ENCODE results near the gene CHPT1.
"Not testable (repeated sequence)": the region's sequence is repeated elsewhere in the genome, so short reads cannot be mapped to it uniquely, and the experiment has no call there.

CHPT1 gene

DNA sequence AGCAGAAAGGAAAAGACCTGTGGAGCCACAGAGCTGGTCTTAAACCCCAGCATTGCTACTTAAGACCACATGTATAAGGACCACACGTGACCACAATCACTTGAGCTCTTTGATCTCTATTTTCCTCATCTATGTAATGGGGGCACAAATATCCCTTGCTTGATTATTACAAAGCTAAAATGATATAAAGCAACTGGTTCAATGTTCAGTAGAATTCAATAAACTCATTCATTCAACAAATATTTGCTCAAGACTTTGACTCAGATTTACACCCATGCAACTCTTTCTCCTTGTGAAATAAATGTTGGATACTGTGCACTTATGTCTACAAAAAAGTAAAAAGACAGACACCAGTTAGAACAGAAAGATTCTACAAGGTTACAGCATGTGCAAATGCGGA is 21.9 kb upstream of the CHPT1 start:
- Mint-ChIP-seq H3K36me3 (ENCODE audit: low read depth) (no peaks in the 10 kb centered on the region), H3K4me3 (no peak overlapping the region), H3K27ac (no peak overlapping the region), H3K4me1 (no peaks in the 10 kb centered on the region), H3K27me3 (ENCODE audit: low read depth, poor library complexity) (peaks cover 12% of the 10 kb centered on the region), H3K9me3 (no peaks in the 10 kb centered on the region)
- TF ChIP-seq, protein P1, sequence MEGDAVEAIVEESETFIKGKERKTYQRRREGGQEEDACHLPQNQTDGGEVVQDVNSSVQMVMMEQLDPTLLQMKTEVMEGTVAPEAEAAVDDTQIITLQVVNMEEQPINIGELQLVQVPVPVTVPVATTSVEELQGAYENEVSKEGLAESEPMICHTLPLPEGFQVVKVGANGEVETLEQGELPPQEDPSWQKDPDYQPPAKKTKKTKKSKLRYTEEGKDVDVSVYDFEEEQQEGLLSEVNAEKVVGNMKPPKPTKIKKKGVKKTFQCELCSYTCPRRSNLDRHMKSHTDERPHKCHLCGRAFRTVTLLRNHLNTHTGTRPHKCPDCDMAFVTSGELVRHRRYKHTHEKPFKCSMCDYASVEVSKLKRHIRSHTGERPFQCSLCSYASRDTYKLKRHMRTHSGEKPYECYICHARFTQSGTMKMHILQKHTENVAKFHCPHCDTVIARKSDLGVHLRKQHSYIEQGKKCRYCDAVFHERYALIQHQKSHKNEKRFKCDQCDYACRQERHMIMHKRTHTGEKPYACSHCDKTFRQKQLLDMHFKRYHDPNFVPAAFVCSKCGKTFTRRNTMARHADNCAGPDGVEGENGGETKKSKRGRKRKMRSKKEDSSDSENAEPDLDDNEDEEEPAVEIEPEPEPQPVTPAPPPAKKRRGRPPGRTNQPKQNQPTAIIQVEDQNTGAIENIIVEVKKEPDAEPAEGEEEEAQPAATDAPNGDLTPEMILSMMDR (IDR thresholded peaks at IDR 0.05) = no peak
- no peak for DNase-seq

DNA sequence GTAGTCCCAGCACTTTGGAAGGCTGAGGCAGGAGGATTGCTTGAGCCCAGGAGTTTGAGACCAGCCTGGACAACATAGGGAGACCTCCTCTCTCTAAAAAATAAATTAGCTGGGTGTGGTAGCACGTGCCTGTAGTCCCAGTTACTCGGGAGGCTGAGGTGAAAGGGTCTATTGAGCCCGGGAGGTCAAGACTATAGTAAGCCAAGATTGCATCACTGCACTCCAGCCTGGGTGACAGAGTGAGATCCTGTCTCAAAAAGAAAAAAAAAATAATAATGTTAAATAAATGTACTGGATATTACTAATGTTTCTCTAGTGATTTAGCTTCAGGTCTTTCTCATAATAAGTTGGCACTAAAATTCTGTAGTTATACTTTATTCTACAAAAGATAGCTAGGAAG is 20.9 kb upstream of the CHPT1 start:
- H3K27ac Mint-ChIP-seq; H3K4me1 Mint-ChIP-seq; H3K36me3 Mint-ChIP-seq (ENCODE audit: low read depth); H3K27me3 Mint-ChIP-seq (ENCODE audit: low read depth, poor library complexity); DNase-seq; H3K9me3 Mint-ChIP-seq; H3K4me3 Mint-ChIP-seq: not testable (repeated sequence)

DNA sequence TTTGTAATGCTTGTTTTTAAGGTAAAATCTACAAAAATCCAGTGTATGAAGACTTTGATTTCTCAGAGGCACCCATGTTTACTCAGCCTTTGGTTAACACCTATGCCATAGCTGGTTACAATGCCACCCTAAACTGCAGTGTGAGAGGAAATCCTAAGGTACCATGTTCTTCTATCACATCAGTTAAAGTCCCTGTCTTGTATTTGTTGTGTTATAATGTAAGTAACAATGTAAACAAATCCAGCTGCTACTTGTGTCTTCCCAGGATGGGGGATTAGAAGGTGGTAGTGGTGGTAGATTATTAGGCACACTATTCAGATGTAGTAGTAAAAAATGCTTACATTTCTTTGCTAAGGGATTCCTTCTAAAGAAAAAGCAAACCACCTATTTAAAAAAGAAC is 19.4 kb upstream of the CHPT1 start:
- H3K4me1 Mint-ChIP-seq = no peaks in the 10 kb centered on the region
- H3K27ac Mint-ChIP-seq = no peak overlapping the region
- TF ChIP-seq, protein P1 (IDR thresholded peaks at IDR 0.05) = no peak
- no peaks in the 10 kb centered on the region for H3K36me3 Mint-ChIP-seq (ENCODE audit: low read depth)
- H3K4me3 Mint-ChIP-seq = no peak overlapping the region
- DNase-seq = no peak
- H3K9me3 Mint-ChIP-seq = no peaks in the 10 kb centered on the region
- H3K27me3 Mint-ChIP-seq (ENCODE audit: low read depth, poor library complexity) = peaks cover 5% of the 10 kb centered on the region

DNA sequence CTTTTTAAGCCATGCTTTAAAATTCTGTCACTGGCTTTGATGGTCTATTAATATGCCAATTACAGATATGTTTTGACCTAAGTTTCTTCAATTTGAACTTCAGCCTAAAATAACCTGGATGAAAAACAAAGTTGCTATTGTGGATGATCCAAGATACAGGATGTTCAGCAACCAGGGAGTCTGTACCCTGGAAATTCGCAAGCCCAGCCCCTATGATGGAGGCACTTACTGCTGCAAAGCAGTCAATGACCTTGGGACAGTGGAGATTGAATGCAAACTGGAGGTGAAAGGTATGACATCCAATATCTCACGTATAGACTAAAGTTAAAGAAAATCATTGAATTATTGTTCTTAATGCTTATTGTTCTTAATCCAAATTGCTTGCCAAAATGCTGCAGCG is 17.2 kb upstream of the CHPT1 start:
- Mint-ChIP-seq H3K4me1 (no peaks in the 10 kb centered on the region), H3K4me3 (no peak overlapping the region), H3K27me3 (ENCODE audit: low read depth, poor library complexity) (peaks cover 5% of the 10 kb centered on the region), H3K36me3 (ENCODE audit: low read depth) (no peaks in the 10 kb centered on the region), H3K27ac (no peak overlapping the region), H3K9me3 (no peaks in the 10 kb centered on the region)
- no peak for DNase-seq
- TF ChIP-seq, protein P1 (IDR thresholded peaks at IDR 0.05) = no peak

DNA sequence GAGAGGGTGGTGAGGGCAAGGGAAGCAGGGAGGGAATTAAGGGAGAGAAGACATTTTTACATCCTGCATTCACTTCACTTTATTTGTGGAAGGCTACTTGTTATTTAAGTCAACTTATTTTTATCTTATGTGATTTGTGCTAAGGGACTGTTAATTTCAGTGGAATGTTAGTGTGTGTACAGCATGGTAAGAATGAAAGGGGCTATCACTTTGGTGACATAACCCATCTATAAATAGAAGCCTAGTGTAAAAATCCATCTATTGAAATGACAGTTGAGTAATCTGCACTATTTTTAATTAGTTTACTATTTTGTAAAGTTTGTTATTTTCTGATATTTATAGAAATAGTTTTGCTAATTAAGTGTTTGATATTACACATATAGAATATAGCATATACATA is 16.8 kb upstream of the CHPT1 start:
- Mint-ChIP-seq H3K27me3 (ENCODE audit: low read depth, poor library complexity) (peaks cover 4% of the 10 kb centered on the region), H3K27ac (no peak overlapping the region), H3K36me3 (ENCODE audit: low read depth) (no peaks in the 10 kb centered on the region), H3K4me3 (no peak overlapping the region), H3K9me3 (no peaks in the 10 kb centered on the region), H3K4me1 (no peaks in the 10 kb centered on the region)
- TF ChIP-seq, protein P1 (IDR thresholded peaks at IDR 0.05) = no peak
- DNase-seq = no peak

DNA sequence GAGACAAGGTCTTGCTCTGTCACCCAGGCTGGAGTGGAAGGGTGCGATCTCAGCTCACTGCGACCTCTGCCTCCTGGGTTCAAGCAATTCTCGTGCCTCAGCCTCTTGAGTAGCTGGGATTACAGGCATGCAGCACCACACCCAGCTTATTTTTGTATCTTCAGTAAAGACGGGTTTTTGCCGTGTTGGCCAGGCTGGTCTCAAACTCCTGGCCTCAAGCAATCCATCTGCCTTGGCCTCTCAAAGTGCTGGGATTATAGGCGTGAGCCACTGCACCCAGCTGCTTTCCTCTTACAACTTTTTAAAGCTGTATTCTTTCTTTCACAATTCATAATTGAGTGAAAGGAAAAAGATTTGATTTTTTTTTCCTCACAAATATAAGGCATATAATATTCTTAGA is 15.8 kb upstream of the CHPT1 start:
- not testable (repeated sequence) for H3K4me3 Mint-ChIP-seq; H3K36me3 Mint-ChIP-seq (ENCODE audit: low read depth); H3K27ac Mint-ChIP-seq; H3K4me1 Mint-ChIP-seq; H3K27me3 Mint-ChIP-seq (ENCODE audit: low read depth, poor library complexity); H3K9me3 Mint-ChIP-seq; DNase-seq

DNA sequence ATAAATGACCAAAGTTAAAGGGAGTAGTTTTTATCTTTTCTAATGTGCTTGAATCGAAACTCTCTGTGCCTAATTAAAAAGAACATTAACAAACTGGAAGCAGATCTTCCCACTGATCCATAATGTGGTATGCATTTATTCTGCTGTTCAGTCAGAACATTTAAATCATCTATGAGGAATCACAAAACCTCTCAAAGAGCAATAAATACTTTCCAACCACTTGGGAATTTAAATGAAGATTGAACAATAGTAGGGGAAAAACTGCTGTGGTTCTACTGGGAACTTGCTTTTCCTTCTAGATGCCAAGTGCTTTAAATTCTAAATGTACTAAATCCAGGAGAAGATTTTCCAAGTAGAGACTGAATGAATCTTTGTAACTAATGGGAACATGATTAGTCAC is 12.3 kb upstream of the CHPT1 start:
- no peak overlapping the region for H3K4me3 Mint-ChIP-seq
- no peaks in the 10 kb centered on the region for H3K36me3 Mint-ChIP-seq (ENCODE audit: low read depth)
- TF ChIP-seq, protein P1 (IDR thresholded peaks at IDR 0.05) = no peak
- no peak overlapping the region for H3K27ac Mint-ChIP-seq
- H3K4me1 Mint-ChIP-seq = no peaks in the 10 kb centered on the region
- H3K27me3 Mint-ChIP-seq (ENCODE audit: low read depth, poor library complexity) = peaks cover 14% of the 10 kb centered on the region
- H3K9me3 Mint-ChIP-seq = no peaks in the 10 kb centered on the region
- no peak for DNase-seq
